ENCODE measurements around the gene PRKAB2.
"Not testable (repeated sequence)": the region's sequence is repeated elsewhere in the genome, so short reads cannot be mapped to it uniquely, and the experiment has no call there.

The PRKAB2 gene

GRCh38 chr1:147167365-147167764 is 4.9 kb downstream of the PRKAB2 start:
- peaks cover 20% of the 10 kb centered on the region for H3K79me2 ChIP-seq (ENCODE audit: insufficient read depth, low read length)
- peaks cover 20% of the 10 kb centered on the region for H3K4me1 ChIP-seq (ENCODE audit: insufficient read depth, low read length, severe bottlenecking)
- H3K27ac ChIP-seq (ENCODE audit: low read depth, low read length, poor library complexity, severe bottlenecking), result no peak overlapping the region
- no peak overlapping the region for H3K4me3 ChIP-seq (ENCODE audit: low read depth, low read length, poor library complexity, severe bottlenecking)
- no peak overlapping the region for H3K4me2 ChIP-seq (ENCODE audit: low read length)
- no peaks in the 10 kb centered on the region for H3K27me3 ChIP-seq (ENCODE audit: insufficient read depth, low read length)
- no peaks in the 10 kb centered on the region for H3K9me3 ChIP-seq (ENCODE audit: low read length)
- peaks cover 38% of the 10 kb centered on the region for H3K36me3 ChIP-seq (ENCODE audit: insufficient read depth, low read length)
- H3K9ac ChIP-seq (ENCODE audit: low read length), result no peak overlapping the region
- no peaks in the 10 kb centered on the region for H3F3A ChIP-seq (ENCODE audit: insufficient read depth, low read length)
- H2AFZ ChIP-seq (ENCODE audit: low read length), result no peak overlapping the region
- no peaks in the 10 kb centered on the region for H4K20me1 ChIP-seq (ENCODE audit: insufficient read depth, low read length)
- TF ChIP-seq CTCF (IDR thresholded peaks at IDR 0.05; ENCODE audit: low read length), result no peak
- TF ChIP-seq EZH2 (IDR thresholded peaks at IDR 0.05; ENCODE audit: borderline replicate concordance, low read length), result no peak
- no peaks in the 10 kb centered on the region for H3K9me2 ChIP-seq (ENCODE audit: low read depth, low read length)

- H3K9me3 ChIP-seq (ENCODE audit: low read length), result no peaks in the 10 kb centered on the region
- peaks cover 79% of the 10 kb centered on the region for H3K36me3 ChIP-seq (ENCODE audit: insufficient read depth, low read length)
- H3K4me2 ChIP-seq (ENCODE audit: low read length), result no peak overlapping the region
- no peaks in the 10 kb centered on the region for H4K20me1 ChIP-seq (ENCODE audit: insufficient read depth, low read length)
- H3K9me2 ChIP-seq (ENCODE audit: low read depth, low read length), result no peaks in the 10 kb centered on the region
- no peak overlapping the region for H3K27ac ChIP-seq (ENCODE audit: low read depth, low read length, poor library complexity, severe bottlenecking)
- no peaks in the 10 kb centered on the region for H3F3A ChIP-seq (ENCODE audit: insufficient read depth, low read length)
- H3K9ac ChIP-seq (ENCODE audit: low read length), result no peak overlapping the region
- no peaks in the 10 kb centered on the region for H3K79me2 ChIP-seq (ENCODE audit: insufficient read depth, low read length)
- H3K4me1 ChIP-seq (ENCODE audit: insufficient read depth, low read length, severe bottlenecking), result no peaks in the 10 kb centered on the region
- no peak overlapping the region for H2AFZ ChIP-seq (ENCODE audit: low read length)
- H3K4me3 ChIP-seq (ENCODE audit: low read depth, low read length, poor library complexity, severe bottlenecking), result no peak overlapping the region
- H3K27me3 ChIP-seq (ENCODE audit: insufficient read depth, low read length), result no peaks in the 10 kb centered on the region
- TF ChIP-seq CTCF (IDR thresholded peaks at IDR 0.05; ENCODE audit: low read length) (no peak), EZH2 (IDR thresholded peaks at IDR 0.05; ENCODE audit: borderline replicate concordance, low read length) (no peak)
These were observed 9.3 kb downstream of the PRKAB2 start for GRCh38 chr1:147163019-147163418.

GRCh38 chr1:147162093-147162492 is 10.2 kb downstream of the PRKAB2 start:
- peaks cover 81% of the 10 kb centered on the region for H3K36me3 ChIP-seq (ENCODE audit: insufficient read depth, low read length)
- H3F3A ChIP-seq (ENCODE audit: insufficient read depth, low read length), result no peaks in the 10 kb centered on the region
- H3K9ac ChIP-seq (ENCODE audit: low read length), result no peak overlapping the region
- H3K4me1 ChIP-seq (ENCODE audit: insufficient read depth, low read length, severe bottlenecking), result no peaks in the 10 kb centered on the region
- no peak overlapping the region for H2AFZ ChIP-seq (ENCODE audit: low read length)
- no peaks in the 10 kb centered on the region for H3K79me2 ChIP-seq (ENCODE audit: insufficient read depth, low read length)
- H3K9me2 ChIP-seq (ENCODE audit: low read depth, low read length), result no peaks in the 10 kb centered on the region
- no peaks in the 10 kb centered on the region for H4K20me1 ChIP-seq (ENCODE audit: insufficient read depth, low read length)
- H3K9me3 ChIP-seq (ENCODE audit: low read length), result no peaks in the 10 kb centered on the region
- no peak overlapping the region for H3K27ac ChIP-seq (ENCODE audit: low read depth, low read length, poor library complexity, severe bottlenecking)
- TF ChIP-seq CTCF (IDR thresholded peaks at IDR 0.05; ENCODE audit: low read length) (no peak), EZH2 (IDR thresholded peaks at IDR 0.05; ENCODE audit: borderline replicate concordance, low read length) (no peak)
- no peaks in the 10 kb centered on the region for H3K27me3 ChIP-seq (ENCODE audit: insufficient read depth, low read length)
- no peak overlapping the region for H3K4me2 ChIP-seq (ENCODE audit: low read length)
- H3K4me3 ChIP-seq (ENCODE audit: low read depth, low read length, poor library complexity, severe bottlenecking), result no peak overlapping the region

- H3K4me2 ChIP-seq (ENCODE audit: low read length); H3K4me3 ChIP-seq (ENCODE audit: low read depth, low read length, poor library complexity, severe bottlenecking); H3K27ac ChIP-seq (ENCODE audit: low read depth, low read length, poor library complexity, severe bottlenecking); H3K79me2 ChIP-seq (ENCODE audit: insufficient read depth, low read length); H3K9me3 ChIP-seq (ENCODE audit: low read length); H3K27me3 ChIP-seq (ENCODE audit: insufficient read depth, low read length); H4K20me1 ChIP-seq (ENCODE audit: insufficient read depth, low read length); H2AFZ ChIP-seq (ENCODE audit: low read length); H3K4me1 ChIP-seq (ENCODE audit: insufficient read depth, low read length, severe bottlenecking); H3K9me2 ChIP-seq (ENCODE audit: low read depth, low read length); H3F3A ChIP-seq (ENCODE audit: insufficient read depth, low read length); H3K9ac ChIP-seq (ENCODE audit: low read length): not testable (repeated sequence)
- peaks cover 68% of the 10 kb centered on the region for H3K36me3 ChIP-seq (ENCODE audit: insufficient read depth, low read length)
These were observed 15.2 kb downstream of the PRKAB2 start for GRCh38 chr1:147157116-147157515.

Data from OCI-LY1 (cell line).